Dendritic cell treated with granulocyte-macrophage colony-stimulating factor and Interleukin-4, amounts not matched to agents 40 ng/mL and 50 ng/mL, for 4 days (primary cell): Measurements from ENCODE around the gene OR5AR1.

Source experiments
- H3K27ac Mint-ChIP-seq: one replicate; pipeline ENCODE4 v1.8.0; 2022; ENCODE audit warnings: mild to moderate bottlenecking, mixed read lengths
- H3K27me3 Mint-ChIP-seq: one replicate; pipeline ENCODE4 v1.8.0; 2022; ENCODE audit warnings: mild to moderate bottlenecking, mixed read lengths
- H3K36me3 Mint-ChIP-seq: one replicate; pipeline ENCODE4 v1.8.0; 2022; ENCODE audit warnings: low read depth, mixed read lengths
- H3K4me1 Mint-ChIP-seq: one replicate; pipeline ENCODE4 v1.8.0; 2022; ENCODE audit warnings: low read depth, mixed read lengths
- H3K4me3 Mint-ChIP-seq: one replicate; pipeline ENCODE4 v1.8.0; 2022; ENCODE audit warnings: mild to moderate bottlenecking, moderate library complexity, mixed read lengths
- H3K9me3 Mint-ChIP-seq: one replicate; pipeline ENCODE4 v1.8.0; 2022; ENCODE audit warnings: mixed read lengths
- intact Hi-C: fragments of 100-400 bp; cut with micrococcal nuclease; formaldehyde crosslinking; loops from one replicate; pipeline ENCODE4 v1.15.0; 2022

OR5AR1 gene

GRCh38 chr11:56700914-56701485, 37.5 kb downstream of the OR5AR1 start:
- no peaks in the 10 kb centered on the region for H3K36me3 Mint-ChIP-seq
- H3K4me1 Mint-ChIP-seq = no peaks in the 10 kb centered on the region
- H3K27ac Mint-ChIP-seq = no peak overlapping the region
- no peaks in the 10 kb centered on the region for H3K9me3 Mint-ChIP-seq
- intact Hi-C loops = no loop called here
- no peak overlapping the region for H3K4me3 Mint-ChIP-seq
- H3K27me3 Mint-ChIP-seq = no peaks in the 10 kb centered on the region

- intact Hi-C loops = no loop called here
- Mint-ChIP-seq H3K36me3 (no peaks in the 10 kb centered on the region), H3K27ac (no peak overlapping the region), H3K4me3 (no peak overlapping the region), H3K27me3 (no peaks in the 10 kb centered on the region), H3K4me1 (no peaks in the 10 kb centered on the region), H3K9me3 (peaks cover under 1% of the 10 kb centered on the region)
Measured at GRCh38 chr11:56705784-56706396, 42.4 kb downstream of the OR5AR1 start.

DNA sequence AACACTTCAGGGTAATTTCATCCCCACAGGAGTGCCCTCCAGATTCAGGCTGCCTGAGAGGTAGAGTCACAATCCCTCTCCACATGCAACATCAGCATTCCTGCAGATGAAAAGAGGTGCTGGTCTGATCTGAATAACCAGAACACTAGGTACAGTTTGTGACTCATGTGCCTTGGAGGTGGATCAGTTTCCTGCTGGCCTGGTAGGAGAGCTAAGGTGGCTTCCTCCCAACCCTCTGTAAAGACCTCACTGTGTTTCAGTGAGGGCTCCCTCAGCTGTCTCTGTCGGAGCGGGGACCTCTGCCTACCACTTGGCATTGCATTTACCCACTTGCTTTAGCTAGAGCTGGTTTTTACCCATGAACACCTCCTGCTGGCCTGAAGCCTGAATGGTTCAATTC, 43.0 kb downstream of the OR5AR1 start:
- H3K4me3 Mint-ChIP-seq = no peak overlapping the region
- no peak overlapping the region for H3K27ac Mint-ChIP-seq
- no peaks in the 10 kb centered on the region for H3K27me3 Mint-ChIP-seq
- no peaks in the 10 kb centered on the region for H3K4me1 Mint-ChIP-seq
- H3K9me3 Mint-ChIP-seq = peaks cover 6% of the 10 kb centered on the region
- intact Hi-C loops = no loop called here
- no peaks in the 10 kb centered on the region for H3K36me3 Mint-ChIP-seq

- Mint-ChIP-seq H3K36me3 (no peaks in the 10 kb centered on the region), H3K4me1 (no peaks in the 10 kb centered on the region), H3K27ac (no peak overlapping the region), H3K9me3 (peaks cover 32% of the 10 kb centered on the region), H3K27me3 (no peaks in the 10 kb centered on the region), H3K4me3 (no peak overlapping the region)
- intact Hi-C loops = no loop called here
Measured at GRCh38 chr11:56714206-56714605, 50.7 kb downstream of the OR5AR1 start.
